ENCODE data around the gene TMEM33.

DNA sequence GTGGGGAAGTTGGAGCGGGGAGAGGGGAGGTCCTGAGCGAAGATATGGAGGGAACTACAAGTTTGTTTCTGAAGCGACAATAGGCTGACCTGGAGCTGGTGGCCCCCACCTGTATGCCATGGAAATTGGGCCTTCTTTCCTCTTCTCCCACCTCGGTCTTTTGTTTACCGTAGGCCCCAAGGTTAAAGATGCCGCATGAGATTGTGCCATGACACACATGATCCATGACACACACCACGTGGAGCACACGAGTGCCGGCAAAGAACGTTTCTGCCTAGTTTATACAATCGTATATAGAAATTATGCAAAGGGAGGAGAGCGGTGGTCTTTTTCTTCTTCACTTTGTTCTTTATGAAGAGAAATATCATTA, 408 bp downstream of the TMEM33 start:
- TF ChIP-seq TCF7L2 (IDR thresholded peaks at IDR 0.05; ENCODE audit: low read depth, low read length) (no peak), SIN3A (IDR thresholded peaks at IDR 0.05; ENCODE audit: borderline replicate concordance, insufficient read depth, low read depth, low read length) (no peak), POLR2AphosphoS5 (IDR thresholded peaks at IDR 0.05; ENCODE audit: low read depth, low read length) (no peak)
- TF ChIP-seq, protein P1, sequence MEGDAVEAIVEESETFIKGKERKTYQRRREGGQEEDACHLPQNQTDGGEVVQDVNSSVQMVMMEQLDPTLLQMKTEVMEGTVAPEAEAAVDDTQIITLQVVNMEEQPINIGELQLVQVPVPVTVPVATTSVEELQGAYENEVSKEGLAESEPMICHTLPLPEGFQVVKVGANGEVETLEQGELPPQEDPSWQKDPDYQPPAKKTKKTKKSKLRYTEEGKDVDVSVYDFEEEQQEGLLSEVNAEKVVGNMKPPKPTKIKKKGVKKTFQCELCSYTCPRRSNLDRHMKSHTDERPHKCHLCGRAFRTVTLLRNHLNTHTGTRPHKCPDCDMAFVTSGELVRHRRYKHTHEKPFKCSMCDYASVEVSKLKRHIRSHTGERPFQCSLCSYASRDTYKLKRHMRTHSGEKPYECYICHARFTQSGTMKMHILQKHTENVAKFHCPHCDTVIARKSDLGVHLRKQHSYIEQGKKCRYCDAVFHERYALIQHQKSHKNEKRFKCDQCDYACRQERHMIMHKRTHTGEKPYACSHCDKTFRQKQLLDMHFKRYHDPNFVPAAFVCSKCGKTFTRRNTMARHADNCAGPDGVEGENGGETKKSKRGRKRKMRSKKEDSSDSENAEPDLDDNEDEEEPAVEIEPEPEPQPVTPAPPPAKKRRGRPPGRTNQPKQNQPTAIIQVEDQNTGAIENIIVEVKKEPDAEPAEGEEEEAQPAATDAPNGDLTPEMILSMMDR (IDR thresholded peaks at IDR 0.05), result no peak
- TF ChIP-seq, protein P2, sequence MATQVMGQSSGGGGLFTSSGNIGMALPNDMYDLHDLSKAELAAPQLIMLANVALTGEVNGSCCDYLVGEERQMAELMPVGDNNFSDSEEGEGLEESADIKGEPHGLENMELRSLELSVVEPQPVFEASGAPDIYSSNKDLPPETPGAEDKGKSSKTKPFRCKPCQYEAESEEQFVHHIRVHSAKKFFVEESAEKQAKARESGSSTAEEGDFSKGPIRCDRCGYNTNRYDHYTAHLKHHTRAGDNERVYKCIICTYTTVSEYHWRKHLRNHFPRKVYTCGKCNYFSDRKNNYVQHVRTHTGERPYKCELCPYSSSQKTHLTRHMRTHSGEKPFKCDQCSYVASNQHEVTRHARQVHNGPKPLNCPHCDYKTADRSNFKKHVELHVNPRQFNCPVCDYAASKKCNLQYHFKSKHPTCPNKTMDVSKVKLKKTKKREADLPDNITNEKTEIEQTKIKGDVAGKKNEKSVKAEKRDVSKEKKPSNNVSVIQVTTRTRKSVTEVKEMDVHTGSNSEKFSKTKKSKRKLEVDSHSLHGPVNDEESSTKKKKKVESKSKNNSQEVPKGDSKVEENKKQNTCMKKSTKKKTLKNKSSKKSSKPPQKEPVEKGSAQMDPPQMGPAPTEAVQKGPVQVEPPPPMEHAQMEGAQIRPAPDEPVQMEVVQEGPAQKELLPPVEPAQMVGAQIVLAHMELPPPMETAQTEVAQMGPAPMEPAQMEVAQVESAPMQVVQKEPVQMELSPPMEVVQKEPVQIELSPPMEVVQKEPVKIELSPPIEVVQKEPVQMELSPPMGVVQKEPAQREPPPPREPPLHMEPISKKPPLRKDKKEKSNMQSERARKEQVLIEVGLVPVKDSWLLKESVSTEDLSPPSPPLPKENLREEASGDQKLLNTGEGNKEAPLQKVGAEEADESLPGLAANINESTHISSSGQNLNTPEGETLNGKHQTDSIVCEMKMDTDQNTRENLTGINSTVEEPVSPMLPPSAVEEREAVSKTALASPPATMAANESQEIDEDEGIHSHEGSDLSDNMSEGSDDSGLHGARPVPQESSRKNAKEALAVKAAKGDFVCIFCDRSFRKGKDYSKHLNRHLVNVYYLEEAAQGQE (IDR thresholded peaks at IDR 0.05; ENCODE audit: insufficient read depth in 1 of 2, low read depth in 2 of 2, low read length in 1 of 2), result no peak

Measured in Panc1 (cell line).